Gastrocnemius medialis (tissue), 4 donors: ENCODE data around the gene DGLUCY. TPM values are rescaled to one million over a fixed set of nuclear protein-coding genes. Genes with fewer than 3 reads are reported as not detected.
"Not testable (repeated sequence)": the region's sequence is repeated elsewhere in the genome, so short reads cannot be mapped to it uniquely, and the experiment has no call there.

Experiments
- ATAC-seq, 2 donors: fragments of 150-250 bp; one replicate each; pipeline ENCODE4 v1.9.1; 2016
- DNase-seq, 2 donors: peaks; one replicate each; pipeline ENCODE4 v3.0.0-alpha.2; 2019
- H3K27ac ChIP-seq, 4 donors: fragments of 200-600 bp; sonication (generic); 1 replicate in 1 of 4; 2 replicates in 3 of 4; pipeline ENCODE4 v1.5.1; 2016 to 2018; ENCODE audit warnings: mild to moderate bottlenecking in 2 of 4, moderate library complexity in 1 of 4
- H3K27me3 ChIP-seq, 3 donors: fragments of 200-600 bp; sonication (generic) in 2 of 3; 1 replicate in 1 of 3; 2 replicates in 2 of 3; pipeline versions ENCODE4 v1.5.1 to v1.6.0; 2016 to 2019; ENCODE audit warnings: mild to moderate bottlenecking in 1 of 3, moderate library complexity in 1 of 3
- H3K36me3 ChIP-seq, 2 donors: fragments of 200-600 bp; sonication (generic) in 1 of 2; one replicate each; pipeline ENCODE4 v1.5.1; 2017 to 2018
- H3K4me1 ChIP-seq, 2 donors: fragments of 200-600 bp; sonication (generic) in 1 of 2; one replicate each; pipeline ENCODE4 v1.5.1; 2016 to 2017; ENCODE audit warnings: mild to moderate bottlenecking in 2 of 2
- H3K4me3 ChIP-seq, 4 donors: fragments of 200-600 bp; sonication (generic) in 3 of 4; 1 replicate in 1 of 4; 2 replicates in 3 of 4; pipeline ENCODE4 v1.5.1; 2016 to 2019; ENCODE audit warnings: mild to moderate bottlenecking in 2 of 4
- H3K9me3 ChIP-seq, 3 donors: fragments of 200-600 bp; sonication (generic) in 2 of 3; 1 replicate in 1 of 3; 2 replicates in 2 of 3; pipeline ENCODE4 v1.5.1; 2016 to 2019
- POLR2A ChIP-seq, 2 donors: fragments of 450-650 bp; IDR thresholded peaks; one replicate each; pipeline ENCODE4 v1.6.1; 2017; ENCODE audit warnings: antibody characterized with exemption in 2 of 2, mild to moderate bottlenecking in 2 of 2, moderate library complexity in 2 of 2
- in situ Hi-C, 4 donors: fragments of 200-750 bp; cut with MboI; loops; one replicate each; pipeline versions ENCODE4 v1.15.0 to v1.8.0; 2017; ENCODE audit warnings: low sequenced_read_pairs in 4 of 4
- intact Hi-C: fragments of 100-400 bp; cut with DNase I; formaldehyde crosslinking; loops from one replicate; pipeline ENCODE4 v1.15.1; 2023; ENCODE audit warnings: low total_unique reads
- total RNA-seq, 4 donors: library from RNA; depleted of rRNA; stranded (reverse); fragments of >200 nt; gene quantifications; one replicate each; pipeline versions ENCODE4 v1.1.0 to v1.2.3, GENCODE V29; 2016
- TF ChIP-seq, protein P1 (sequence below), 5 experiments: fragments of 450-650 bp in 3 of 5; fragments of 200-600 bp in 2 of 5; sonication (generic) in 2 of 5; IDR thresholded peaks in 4 of 5; conservative IDR thresholded peaks in 1 of 5; 1 replicate in 4 of 5; 2 replicates in 1 of 5; pipeline ENCODE4 v1.5.1; 2016 to 2019; ENCODE audit warnings: antibody characterized with exemption in 5 of 5, mild to moderate bottlenecking in 3 of 5, moderate library complexity in 3 of 5

DGLUCY gene
- total RNA-seq, 4 donors from 2014 or later: 29.3 to 93.7 (median 67.8) TPM

DNA sequence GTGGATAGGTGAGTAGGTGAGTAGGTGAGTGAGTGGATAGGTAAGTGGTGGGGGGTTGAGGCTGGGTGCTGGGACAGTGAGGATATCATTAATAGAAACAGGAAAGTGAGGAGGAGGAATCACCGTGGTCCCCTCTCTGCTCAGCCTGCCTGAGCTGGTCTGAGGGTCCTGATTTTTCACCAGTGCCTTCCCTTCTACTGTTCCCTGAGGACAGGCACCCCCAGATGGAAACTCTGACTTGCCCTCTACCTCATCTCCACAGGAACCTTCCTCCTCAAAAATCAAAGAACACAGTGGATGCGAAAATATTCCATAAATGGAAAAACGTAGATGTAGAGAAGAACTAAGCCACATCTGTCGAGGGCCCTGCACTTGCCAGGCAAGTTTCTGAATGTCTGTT lies 128.8 kb downstream of the DGLUCY start:
- H3K36me3 ChIP-seq: no peaks in the 10 kb centered on the region

GRCh38 chr14:91243074-91243471 lies 129.2 kb downstream of the DGLUCY start:
- TF ChIP-seq, protein P1, sequence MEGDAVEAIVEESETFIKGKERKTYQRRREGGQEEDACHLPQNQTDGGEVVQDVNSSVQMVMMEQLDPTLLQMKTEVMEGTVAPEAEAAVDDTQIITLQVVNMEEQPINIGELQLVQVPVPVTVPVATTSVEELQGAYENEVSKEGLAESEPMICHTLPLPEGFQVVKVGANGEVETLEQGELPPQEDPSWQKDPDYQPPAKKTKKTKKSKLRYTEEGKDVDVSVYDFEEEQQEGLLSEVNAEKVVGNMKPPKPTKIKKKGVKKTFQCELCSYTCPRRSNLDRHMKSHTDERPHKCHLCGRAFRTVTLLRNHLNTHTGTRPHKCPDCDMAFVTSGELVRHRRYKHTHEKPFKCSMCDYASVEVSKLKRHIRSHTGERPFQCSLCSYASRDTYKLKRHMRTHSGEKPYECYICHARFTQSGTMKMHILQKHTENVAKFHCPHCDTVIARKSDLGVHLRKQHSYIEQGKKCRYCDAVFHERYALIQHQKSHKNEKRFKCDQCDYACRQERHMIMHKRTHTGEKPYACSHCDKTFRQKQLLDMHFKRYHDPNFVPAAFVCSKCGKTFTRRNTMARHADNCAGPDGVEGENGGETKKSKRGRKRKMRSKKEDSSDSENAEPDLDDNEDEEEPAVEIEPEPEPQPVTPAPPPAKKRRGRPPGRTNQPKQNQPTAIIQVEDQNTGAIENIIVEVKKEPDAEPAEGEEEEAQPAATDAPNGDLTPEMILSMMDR (IDR thresholded peaks at IDR 0.05 in 4 of 5, conservative IDR thresholded peaks at IDR 0.05 in 1 of 5): no peak
- TF ChIP-seq POLR2A (IDR thresholded peaks at IDR 0.05): no peak
- no peak for ATAC-seq
- Histone ChIP-seq H3K27me3 (no peaks in the 10 kb centered on the region), H3K4me3 (no peak overlapping the region), H3K27ac (no peak overlapping the region), H3K36me3 (no peaks in the 10 kb centered on the region), H3K4me1 (no peaks in the 10 kb centered on the region), H3K9me3 (no peaks in the 10 kb centered on the region)
- DNase-seq: no peak
- intact Hi-C loops: no loop called here
- in situ Hi-C loops: no loop called here

More for the DNA sequence above, 128.8 kb downstream of the DGLUCY start:
- in situ Hi-C loops: no loop called here
- Histone ChIP-seq H3K4me1 (no peaks in the 10 kb centered on the region), H3K27ac (no peak overlapping the region), H3K27me3 (no peaks in the 10 kb centered on the region), H3K9me3 (no peaks in the 10 kb centered on the region), H3K4me3 (no peak overlapping the region)
- intact Hi-C loops: no loop called here
- DNase-seq: no peak
- ATAC-seq: no peak
- no peak for TF ChIP-seq POLR2A (IDR thresholded peaks at IDR 0.05)
- TF ChIP-seq, protein P1 (IDR thresholded peaks at IDR 0.05 in 4 of 5, conservative IDR thresholded peaks at IDR 0.05 in 1 of 5): no peak

- H3K4me1 ChIP-seq: no peaks in the 10 kb centered on the region
- no peaks in the 10 kb centered on the region for H3K27me3 ChIP-seq
- H3K4me3 ChIP-seq: no peak within 1 kb of the TSS
- H3K27ac ChIP-seq: no peak within 1 kb of the TSS
- DNase-seq (no peak), ATAC-seq (peak in 1 of 2 donors; percentile 33)
- intact Hi-C loops (no loop called here), in situ Hi-C loops (no loop called here)
- no peaks in the 10 kb centered on the region for H3K9me3 ChIP-seq
- no peaks in the 10 kb centered on the region for H3K36me3 ChIP-seq
- TF ChIP-seq POLR2A (IDR thresholded peaks at IDR 0.05): no peak
- TF ChIP-seq, protein P1 (IDR thresholded peaks at IDR 0.05 in 4 of 5, conservative IDR thresholded peaks at IDR 0.05 in 1 of 5): no peak
Measured at GRCh38 chr14:91244501-91244901, 130.6 kb downstream of the DGLUCY start, which contains the start of gene GPR68. GPR68 (minus strand) TSS chr14:91244704; CDS start chr14:91235050, 9,654 bp downstream.

- no peaks in the 10 kb centered on the region for H3K4me1 ChIP-seq
- H3K36me3 ChIP-seq: no peaks in the 10 kb centered on the region
- in situ Hi-C loops (no loop called here), intact Hi-C loops (no loop called here)
- DNase-seq: no peak
- no peak for ATAC-seq
- H3K27ac ChIP-seq: no peak overlapping the region
- H3K9me3 ChIP-seq: no peaks in the 10 kb centered on the region
- TF ChIP-seq, protein P1 (IDR thresholded peaks at IDR 0.05 in 4 of 5, conservative IDR thresholded peaks at IDR 0.05 in 1 of 5): no peak
- TF ChIP-seq POLR2A (IDR thresholded peaks at IDR 0.05): no peak
- no peak overlapping the region for H3K4me3 ChIP-seq
- H3K27me3 ChIP-seq: no peaks in the 10 kb centered on the region
Measured at GRCh38 chr14:91245029-91245428, 131.2 kb downstream of the DGLUCY start.

DNA sequence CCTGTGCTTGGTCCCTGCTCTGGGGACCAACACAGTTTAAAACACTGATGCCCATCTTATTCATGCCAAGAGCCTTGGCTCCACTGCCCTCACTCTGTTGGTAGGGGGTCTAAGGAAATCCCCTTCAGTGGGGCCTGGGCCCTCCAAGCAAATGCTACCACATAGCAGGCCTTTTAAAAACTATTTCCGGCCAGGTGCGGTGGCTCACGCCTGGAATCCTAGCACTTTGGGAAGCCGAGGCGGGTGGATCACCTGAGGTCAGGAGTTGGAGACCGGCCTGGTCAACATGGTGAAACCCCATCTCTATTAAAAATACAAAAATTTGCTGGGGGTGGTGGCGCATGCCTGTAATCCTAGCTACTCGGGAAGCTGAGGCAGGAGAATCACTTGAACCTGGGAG lies 131.7 kb downstream of the DGLUCY start:
- H3K4me3 ChIP-seq, H3K27ac ChIP-seq, H3K9me3 ChIP-seq, H3K27me3 ChIP-seq, ATAC-seq, DNase-seq, H3K4me1 ChIP-seq, intact Hi-C loops, in situ Hi-C loops, H3K36me3 ChIP-seq: not testable (repeated sequence)
